A673 (cell line): ENCODE results near the gene KBTBD12. TPM values are rescaled to one million over a fixed set of nuclear protein-coding genes. Genes with fewer than 3 reads are reported as not detected.
"Not testable (repeated sequence)": the region's sequence is repeated elsewhere in the genome, so short reads cannot be mapped to it uniquely, and the experiment has no call there.

Experiments used
- BruUV-seq: library from RNA; stranded (reverse); fragments of 400-500 nt; replicated peaks from 2 replicates; lab custom pipeline; 2021; lab: Mats Ljungman, UMichigan
- CTCF ChIA-PET: fragments of 300-600 bp; sonication (Branson Sonifier 250); formaldehyde crosslinking; loops from one replicate; lab custom pipeline; 2022; ENCODE audit warnings: antibody characterized with exemption; lab: Charles Lee
- POLR2A ChIA-PET: fragments of 300-600 bp; sonication (Branson Sonifier 250); formaldehyde crosslinking; loops from one replicate; lab custom pipeline; 2022; ENCODE audit warnings: antibody characterized with exemption; ENCODE audit not compliant: low non-redundant PET; lab: Charles Lee
- DNase-seq: peaks from one replicate; pipeline ENCODE4 v3.0.0-alpha.2; 2015; ENCODE audit warnings: low spot score
- H3K27ac ChIP-seq: fragments of 200-600 bp; sonication (generic); 2 replicates; pipeline ENCODE4 v1.5.1; 2016; ENCODE audit warnings: mixed run types, low read depth, mild to moderate bottlenecking, mixed read lengths, antibody characterized with exemption, low read length; ENCODE audit not compliant: poor library complexity, severe bottlenecking
- H3K27me3 ChIP-seq: fragments of 200-600 bp; sonication (generic); replicated peaks from 2 replicates; pipeline ENCODE4 v1.6.1; 2017; ENCODE audit warnings: mixed run types, low read depth, mild to moderate bottlenecking, mixed read lengths, antibody characterized with exemption, low read length; ENCODE audit not compliant: insufficient read depth, poor library complexity
- H3K36me3 ChIP-seq: fragments of 200-600 bp; sonication (generic); 2 replicates; pipeline ENCODE4 v1.6.1; 2016; ENCODE audit warnings: mixed run types, mild to moderate bottlenecking, mixed read lengths, antibody characterized with exemption, low read length; ENCODE audit not compliant: insufficient read depth, poor library complexity, severe bottlenecking
- H3K4me1 ChIP-seq: fragments of 200-600 bp; sonication (generic); 2 replicates; pipeline ENCODE4 v1.6.1; 2017; ENCODE audit warnings: mixed run types, mild to moderate bottlenecking, mixed read lengths, antibody characterized with exemption, low read length; ENCODE audit not compliant: insufficient read depth, poor library complexity, severe bottlenecking
- H3K4me3 ChIP-seq: fragments of 200-600 bp; sonication (generic); 2 replicates; pipeline ENCODE4 v1.5.1; 2016; ENCODE audit warnings: low read depth, mixed run types, mild to moderate bottlenecking, mixed read lengths, low read length; ENCODE audit not compliant: poor library complexity, severe bottlenecking
- H3K9me3 ChIP-seq: fragments of 200-600 bp; sonication (generic); 2 replicates; pipeline ENCODE4 v1.6.1; 2016; ENCODE audit warnings: mixed run types, low read depth, mild to moderate bottlenecking, mixed read lengths, antibody characterized with exemption, low read length; ENCODE audit not compliant: poor library complexity, severe bottlenecking
- CTCF ChIP-seq: fragments of 300-800, 200-600 bp; sonication (generic); conservative IDR thresholded peaks from 2 replicates; pipeline ENCODE4 v1.5.1; 2017; ENCODE audit warnings: low read depth, mild to moderate bottlenecking, antibody characterized with exemption, low read length, moderate library complexity, mixed read lengths
- EZH2 ChIP-seq: fragments of 200-600 bp; sonication (generic); IDR thresholded peaks from 2 replicates; pipeline ENCODE4 v1.6.1; 2017; ENCODE audit warnings: borderline replicate concordance, low read depth, mild to moderate bottlenecking, mixed read lengths, antibody characterized with exemption, low read length; ENCODE audit not compliant: poor library complexity, severe bottlenecking
- intact Hi-C: fragments of 100-400 bp; cut with micrococcal nuclease; formaldehyde crosslinking; loops from one replicate; pipeline ENCODE4 v1.10.0; 2022; ENCODE audit not compliant: unreplicated experiment
- total RNA-seq: library from RNA; stranded (reverse); gene quantifications from 2 replicates; pipeline ENCODE4 v1.2.3, GENCODE V29; 2021

The KBTBD12 gene
- total RNA-seq, 1 experiment from 2014 or later = not detected

GRCh38 chr3:127905556-127905955, 9.5 kb upstream of the KBTBD12 start:
- POLR2A ChIA-PET = no interaction called here
- CTCF ChIA-PET = no interaction called here
- no TSS peak for BruUV-seq
- Histone ChIP-seq H3K4me3 (no peak overlapping the region), H3K9me3 (no peaks in the 10 kb centered on the region), H3K27ac (no peak overlapping the region), H3K36me3 (no peaks in the 10 kb centered on the region), H3K4me1 (no peaks in the 10 kb centered on the region), H3K27me3 (peaks cover 9% of the 10 kb centered on the region)
- no peak for DNase-seq
- intact Hi-C loops = no loop called here
- no peak for TF ChIP-seq EZH2
- TF ChIP-seq CTCF = no peak

GRCh38 chr3:127906653-127907052, 8.4 kb upstream of the KBTBD12 start:
- H3K27me3 ChIP-seq = peaks cover 13% of the 10 kb centered on the region
- BruUV-seq, H3K4me1 ChIP-seq, intact Hi-C loops, POLR2A ChIA-PET, H3K4me3 ChIP-seq, CTCF ChIA-PET, H3K36me3 ChIP-seq, H3K9me3 ChIP-seq, DNase-seq, H3K27ac ChIP-seq: not testable (repeated sequence)

- Histone ChIP-seq H3K9me3 (no peaks in the 10 kb centered on the region), H3K36me3 (no peaks in the 10 kb centered on the region), H3K4me3 (no peak overlapping the region), H3K27ac (no peak overlapping the region), H3K4me1 (no peaks in the 10 kb centered on the region), H3K27me3 (peaks cover 27% of the 10 kb centered on the region)
- intact Hi-C loops = no loop called here
- TF ChIP-seq CTCF = no peak
- no peak for TF ChIP-seq EZH2
- CTCF ChIA-PET = no interaction called here
- DNase-seq = no peak
- POLR2A ChIA-PET = no interaction called here
- no TSS peak for BruUV-seq
These were observed 6.8 kb upstream of the KBTBD12 start for GRCh38 chr3:127908202-127908601.

- H3K4me1 ChIP-seq = no peaks in the 10 kb centered on the region
- no peak for DNase-seq
- no peak overlapping the region for H3K4me3 ChIP-seq
- peaks cover 27% of the 10 kb centered on the region for H3K27me3 ChIP-seq
- ChIA-PET POLR2A (no interaction called here), CTCF (no interaction called here)
- TF ChIP-seq CTCF = no peak
- TF ChIP-seq EZH2 = no peak
- intact Hi-C loops = no loop called here
- BruUV-seq = no TSS peak
- H3K9me3 ChIP-seq = no peaks in the 10 kb centered on the region
- H3K27ac ChIP-seq = no peak overlapping the region
- H3K36me3 ChIP-seq = no peaks in the 10 kb centered on the region
These were observed 6.1 kb upstream of the KBTBD12 start for GRCh38 chr3:127908951-127909350.
